Measurements from ENCODE around the gene ACY1. TPM values are rescaled to one million over a fixed set of nuclear protein-coding genes. Genes with fewer than 3 reads are reported as not detected.

The ACY1 gene
- total RNA-seq, 1 experiment from 2014 or later = 62.6 TPM

- Histone ChIP-seq H2AK5ac (ENCODE audit: insufficient read length, low read length) (no peak overlapping the region), H3K27me3 (ENCODE audit: insufficient read depth, low read length) (no peaks in the 10 kb centered on the region), H2BK5ac (ENCODE audit: insufficient read length, low read length) (no peak overlapping the region), H3K14ac (ENCODE audit: insufficient read depth, low read length) (0 out of 2 replicates have a peak overlapping the region, but pooled peaks have one; percentile 31), H3K79me2 (ENCODE audit: insufficient read depth, low read length) (no peaks in the 10 kb centered on the region), H3K18ac (ENCODE audit: insufficient read length, low read depth, low read length) (peak overlapping the region; percentile 5), H2BK15ac (ENCODE audit: low read depth, low read length) (no peak overlapping the region), H3K79me1 (ENCODE audit: insufficient read depth, low read depth, low read length, poor library complexity, severe bottlenecking) (no peaks in the 10 kb centered on the region), H4K5ac (ENCODE audit: insufficient read length, low read depth, low read length) (no peak overlapping the region), H3K27ac (ENCODE audit: insufficient read length, low read depth, low read length) (no peak overlapping the region), H3K9ac (ENCODE audit: extremely low read depth, insufficient read length, low read length) (no peak overlapping the region), H3T11ph (ENCODE audit: low read length) (no peak overlapping the region), H3K23ac (ENCODE audit: insufficient read length, low read depth, low read length) (no peak overlapping the region), H4K20me1 (ENCODE audit: control insufficient read depth, insufficient read depth, insufficient read length) (no peaks in the 10 kb centered on the region), H3K9me3 (ENCODE audit: control insufficient read depth, low read depth, low read length) (no peaks in the 10 kb centered on the region), H2BK120ac (ENCODE audit: low read depth, low read length, poor library complexity, severe bottlenecking) (no peak overlapping the region), H4K8ac (replicated peaks; ENCODE audit: insufficient read length, low read depth, low read length) (no peak overlapping the region), H3K23me2 (ENCODE audit: insufficient read length, low read depth, low read length, poor library complexity, severe bottlenecking) (no peaks in the 10 kb centered on the region), H3K4me1 (ENCODE audit: insufficient read depth, low read length) (peaks cover 15% of the 10 kb centered on the region; the same call in 1 of the 2 replicates), H4K91ac (ENCODE audit: insufficient read length, low read depth, low read length) (no peak overlapping the region), H2BK12ac (ENCODE audit: insufficient read length, low read depth, low read length) (no peak overlapping the region), H2BK20ac (ENCODE audit: low read depth, low read length, poor library complexity, severe bottlenecking) (no peak overlapping the region), H3K56ac (ENCODE audit: insufficient read length, low read depth, low read length) (no peak overlapping the region), H2AFZ (ENCODE audit: low read length) (no peak overlapping the region), H3K4ac (ENCODE audit: low read depth, low read length) (no peak overlapping the region), H3K4me2 (ENCODE audit: insufficient read depth, insufficient read length, low read length) (peak overlapping the region; percentile 36)
- Mint-ChIP-seq H3K27ac (peak overlapping the region in 2 of 3 experiments; percentile 20 to 44; a peak in 2 of 7 replicates), H3K9me3 (no peaks in the 10 kb centered on the region), H3K4me3 (peak overlapping the region; percentile 45 to 75), H3K4me1 (peaks cover 50 to 62% of the 10 kb centered on the region in 2 experiments), H3K36me3 (ENCODE audit: insufficient read depth in 1 of 3, low read depth in 3 of 3) (no peaks in the 10 kb centered on the region; a peak in 1 of 7 replicates), H3K27me3 (ENCODE audit: low read depth) (peaks cover 4% of the 10 kb centered on the region)
- TF ChIP-seq, protein P1, sequence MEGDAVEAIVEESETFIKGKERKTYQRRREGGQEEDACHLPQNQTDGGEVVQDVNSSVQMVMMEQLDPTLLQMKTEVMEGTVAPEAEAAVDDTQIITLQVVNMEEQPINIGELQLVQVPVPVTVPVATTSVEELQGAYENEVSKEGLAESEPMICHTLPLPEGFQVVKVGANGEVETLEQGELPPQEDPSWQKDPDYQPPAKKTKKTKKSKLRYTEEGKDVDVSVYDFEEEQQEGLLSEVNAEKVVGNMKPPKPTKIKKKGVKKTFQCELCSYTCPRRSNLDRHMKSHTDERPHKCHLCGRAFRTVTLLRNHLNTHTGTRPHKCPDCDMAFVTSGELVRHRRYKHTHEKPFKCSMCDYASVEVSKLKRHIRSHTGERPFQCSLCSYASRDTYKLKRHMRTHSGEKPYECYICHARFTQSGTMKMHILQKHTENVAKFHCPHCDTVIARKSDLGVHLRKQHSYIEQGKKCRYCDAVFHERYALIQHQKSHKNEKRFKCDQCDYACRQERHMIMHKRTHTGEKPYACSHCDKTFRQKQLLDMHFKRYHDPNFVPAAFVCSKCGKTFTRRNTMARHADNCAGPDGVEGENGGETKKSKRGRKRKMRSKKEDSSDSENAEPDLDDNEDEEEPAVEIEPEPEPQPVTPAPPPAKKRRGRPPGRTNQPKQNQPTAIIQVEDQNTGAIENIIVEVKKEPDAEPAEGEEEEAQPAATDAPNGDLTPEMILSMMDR (conservative IDR thresholded peaks at IDR 0.05) = no peak
- no peak for DNase-seq
- no CpG with 5 or more reads among the region's 8 CpGs for WGBS (ENCODE audit: extremely low coverage, insufficient read length, low lambda C conversion rate)
These were observed 22.9 kb downstream of the ACY1 start for GRCh38 chr3:52006017-52006819.

Measured in H9 (cell line).